Aorta (tissue), 5 donors: ENCODE data around the gene UNC13A. TPM values are rescaled to one million over a fixed set of nuclear protein-coding genes. Genes with fewer than 3 reads are reported as not detected.
"Not testable (repeated sequence)": the region's sequence is repeated elsewhere in the genome, so short reads cannot be mapped to it uniquely, and the experiment has no call there.

Experiments used
- ATAC-seq: fragments of 200-7000 bp; cut with Tn5 transposase; one replicate; pipeline ENCODE4 v1.9.1; 2022; ENCODE audit warnings: moderate library complexity; ENCODE audit not compliant: low FRiP score
- DNase-seq, 2 donors: peaks; one replicate each; pipeline ENCODE4 v3.0.0-alpha.2; 2020
- H3K27ac ChIP-seq, 2 donors: one replicate each; pipeline ENCODE4 v1.5.1; 2013; ENCODE audit warnings: low read length in 2 of 2, mild to moderate bottlenecking in 2 of 2, moderate library complexity in 2 of 2, control low read depth in 1 of 2, inconsistent platforms in 1 of 2, low read depth in 1 of 2
- H3K27me3 ChIP-seq, 2 donors: one replicate each; pipeline ENCODE4 v1.6.1; 2013; ENCODE audit warnings: control low read depth in 1 of 2, low read length in 1 of 2, mild to moderate bottlenecking in 1 of 2, moderate library complexity in 1 of 2; ENCODE audit not compliant: insufficient read depth in 2 of 2, control insufficient read depth in 1 of 2
- H3K36me3 ChIP-seq, 2 donors: one replicate each; pipeline ENCODE4 v1.6.1; 2013; ENCODE audit warnings: control low read depth in 1 of 2, low read length in 1 of 2, mild to moderate bottlenecking in 1 of 2; ENCODE audit not compliant: insufficient read depth in 2 of 2, control insufficient read depth in 1 of 2
- H3K4me1 ChIP-seq, 2 donors: one replicate each; pipeline ENCODE4 v1.6.1; 2013; ENCODE audit warnings: low read length in 2 of 2, control low read depth in 1 of 2, mild to moderate bottlenecking in 1 of 2, moderate library complexity in 1 of 2; ENCODE audit not compliant: insufficient read depth in 2 of 2, control insufficient read depth in 1 of 2
- H3K4me3 ChIP-seq, 2 donors: one replicate each; pipeline ENCODE4 v1.5.1; 2013; ENCODE audit warnings: low read length in 2 of 2, control low read depth in 1 of 2, mild to moderate bottlenecking in 1 of 2
- H3K9me3 ChIP-seq: one replicate; pipeline ENCODE4 v1.6.1; 2013; ENCODE audit warnings: mild to moderate bottlenecking, low read length; ENCODE audit not compliant: control insufficient read depth
- WGBS, 2 donors: extraction: QIAGEN DNeasy Blood & Tissue Kit; methylation state at CpG; one replicate each; pipeline ENCODE4 v1.1.7; 2013; 5-methylcytosine and 5-hydroxymethylcytosine counted together
- intact Hi-C, 2 donors: fragments of 100-400 bp; cut with DNase I; formaldehyde crosslinking; loops; one replicate each; pipeline versions ENCODE4 v1.14.2 to v1.15.0; 2022
- polyA plus RNA-seq, 2 donors: library from polyadenylated mRNA; stranded (reverse); fragments of 200-250 nt; gene quantifications; one replicate each; pipeline ENCODE4 v1.2.3, GENCODE V29; 2013
- total RNA-seq, 2 donors: library from RNA; stranded (reverse); fragmentation: NEBNext Ultra II Directional; extraction: Animal tissue kit (Norgen Biotek cat#: 25700); gene quantifications; one replicate each; pipeline ENCODE4 v1.2.1, GENCODE V29; 2021
- donor health status: healthy with polysubstance abuse.
- donor health status: Bipolar disorder and iron deficiency.
- donor health status: DM: no; HTN: no; CAD: no.
- donor health status: DM: no; HTN: no; CAD: no.
- donor health status: DM: yes; HTN: yes; CAD: no.

Gene UNC13A
- total and polyA plus RNA-seq, 4 donors, result 0.38 to 2.8 (median 1.9) TPM

- no peak overlapping the region for H3K4me3 ChIP-seq
- no peaks in the 10 kb centered on the region for H3K27me3 ChIP-seq
- no peaks in the 10 kb centered on the region for H3K9me3 ChIP-seq
- no peaks in the 10 kb centered on the region for H3K4me1 ChIP-seq
- peak in 1 of 2 donors; percentile 69 for DNase-seq
- no peak for ATAC-seq
- WGBS, 2 donors, result 92% methylated on average over 9 of the region's 9 CpGs
- peaks cover 0 to 4% of the 10 kb centered on the region in 2 donors for H3K36me3 ChIP-seq
- no peak overlapping the region for H3K27ac ChIP-seq
- intact Hi-C loops, result no loop called here
Observed at GRCh38 chr19:17557466-17557865, 130.7 kb downstream of the UNC13A start.

GRCh38 chr19:17556995-17557394, 131.2 kb downstream of the UNC13A start:
- intact Hi-C loops, result no loop called here

GRCh38 chr19:17555929-17556813, 132.0 kb downstream of the UNC13A start:
- H3K27me3 ChIP-seq, result no peaks in the 10 kb centered on the region
- peak; percentile 84 to 87 for DNase-seq
- H3K36me3 ChIP-seq, result peaks cover 0 to 4% of the 10 kb centered on the region in 2 donors
- intact Hi-C loops, result no loop called here
- no peaks in the 10 kb centered on the region for H3K4me1 ChIP-seq
- WGBS, 2 donors, result 8 to 11% methylated on average over 36 to 46 of the region's 46 CpGs
- peak overlapping the region; percentile 73 to 85 for H3K4me3 ChIP-seq
- no peaks in the 10 kb centered on the region for H3K9me3 ChIP-seq
- ATAC-seq, result peak; percentile 40
- no peak overlapping the region for H3K27ac ChIP-seq

More at GRCh38 chr19:17556995-17557394, 131.2 kb downstream of the UNC13A start:
- H3K27ac ChIP-seq, result no peak overlapping the region
- DNase-seq (no peak), ATAC-seq (no peak)
- no peaks in the 10 kb centered on the region for H3K27me3 ChIP-seq
- 89 to 90% methylated on average over 7 of the region's 7 CpGs for WGBS, 2 donors
- no peaks in the 10 kb centered on the region for H3K9me3 ChIP-seq
- no peaks in the 10 kb centered on the region for H3K4me1 ChIP-seq
- peaks cover 0 to 4% of the 10 kb centered on the region in 2 donors for H3K36me3 ChIP-seq
- H3K4me3 ChIP-seq, result no peak overlapping the region

GRCh38 chr19:17555480-17555928, 132.7 kb downstream of the UNC13A start, which contains the start of gene COLGALT1:
COLGALT1 (plus strand) TSS chr19:17555649; CDS start chr19:17555714, 65 bp downstream.
- H3K27ac ChIP-seq, result no peak within 1 kb of the TSS
- peak; percentile 99 to 100 for DNase-seq
- WGBS, 2 donors, result 0 to 1% methylated on average over 53 to 64 of the region's 64 CpGs
- H3K9me3 ChIP-seq, result no peaks in the 10 kb centered on the region
- H3K36me3 ChIP-seq, result peaks cover 0 to 4% of the 10 kb centered on the region in 2 donors
- H3K4me1 ChIP-seq, result no peaks in the 10 kb centered on the region
- intact Hi-C loops, result no loop called here
- peak within 1 kb of the TSS; percentile 73 to 85 for H3K4me3 ChIP-seq
- no peaks in the 10 kb centered on the region for H3K27me3 ChIP-seq
- peak; percentile 99 for ATAC-seq

- intact Hi-C loops, result no loop called here
- Histone ChIP-seq H3K36me3 (peaks cover 0 to 2% of the 10 kb centered on the region in 2 donors), H3K9me3 (no peaks in the 10 kb centered on the region), H3K27me3 (no peaks in the 10 kb centered on the region), H3K4me3 (peak overlapping the region in 1 of 2 donors; percentile 21), H3K4me1 (no peaks in the 10 kb centered on the region), H3K27ac (no peak overlapping the region)
- WGBS, 2 donors, result 11 to 13% methylated on average over 19 of the region's 19 CpGs
- DNase-seq (no peak), ATAC-seq (peak; percentile 5)
Observed at GRCh38 chr19:17554968-17555479, 133.1 kb downstream of the UNC13A start.

- H3K4me1 ChIP-seq, result no peaks in the 10 kb centered on the region
- 31 to 42% methylated on average over 7 of the region's 7 CpGs for WGBS, 2 donors
- ATAC-seq, result no peak
- peak overlapping the region in 1 of 2 donors; percentile 19 for H3K27ac ChIP-seq
- no peak overlapping the region for H3K4me3 ChIP-seq
- no peaks in the 10 kb centered on the region for H3K36me3 ChIP-seq
- peak in 1 of 2 donors; percentile 78 for DNase-seq
- intact Hi-C loops, result no loop called here
- no peaks in the 10 kb centered on the region for H3K27me3 ChIP-seq
- H3K9me3 ChIP-seq, result no peaks in the 10 kb centered on the region
Observed at GRCh38 chr19:17553256-17553655, 134.9 kb downstream of the UNC13A start.

- H3K9me3 ChIP-seq, H3K4me1 ChIP-seq, H3K36me3 ChIP-seq, H3K27me3 ChIP-seq, H3K27ac ChIP-seq, ATAC-seq, DNase-seq, H3K4me3 ChIP-seq, intact Hi-C loops: not testable (repeated sequence)
- WGBS, 2 donors, result 94 to 97% methylated on average over 4 of the region's 4 CpGs
Observed at GRCh38 chr19:17552735-17553134, 135.4 kb downstream of the UNC13A start.
